Fibroblast of skin of left biceps (primary cell): ENCODE measurements around the gene PARK7.
"Not testable (repeated sequence)": the region's sequence is repeated elsewhere in the genome, so short reads cannot be mapped to it uniquely, and the experiment has no call there.

Source experiments
- DNase-seq, 2 experiments: peaks; one replicate each; pipeline ENCODE4 v3.0.0-alpha.2; 2013; ENCODE audit warnings: low read depth in 2 of 2

Gene PARK7

DNA sequence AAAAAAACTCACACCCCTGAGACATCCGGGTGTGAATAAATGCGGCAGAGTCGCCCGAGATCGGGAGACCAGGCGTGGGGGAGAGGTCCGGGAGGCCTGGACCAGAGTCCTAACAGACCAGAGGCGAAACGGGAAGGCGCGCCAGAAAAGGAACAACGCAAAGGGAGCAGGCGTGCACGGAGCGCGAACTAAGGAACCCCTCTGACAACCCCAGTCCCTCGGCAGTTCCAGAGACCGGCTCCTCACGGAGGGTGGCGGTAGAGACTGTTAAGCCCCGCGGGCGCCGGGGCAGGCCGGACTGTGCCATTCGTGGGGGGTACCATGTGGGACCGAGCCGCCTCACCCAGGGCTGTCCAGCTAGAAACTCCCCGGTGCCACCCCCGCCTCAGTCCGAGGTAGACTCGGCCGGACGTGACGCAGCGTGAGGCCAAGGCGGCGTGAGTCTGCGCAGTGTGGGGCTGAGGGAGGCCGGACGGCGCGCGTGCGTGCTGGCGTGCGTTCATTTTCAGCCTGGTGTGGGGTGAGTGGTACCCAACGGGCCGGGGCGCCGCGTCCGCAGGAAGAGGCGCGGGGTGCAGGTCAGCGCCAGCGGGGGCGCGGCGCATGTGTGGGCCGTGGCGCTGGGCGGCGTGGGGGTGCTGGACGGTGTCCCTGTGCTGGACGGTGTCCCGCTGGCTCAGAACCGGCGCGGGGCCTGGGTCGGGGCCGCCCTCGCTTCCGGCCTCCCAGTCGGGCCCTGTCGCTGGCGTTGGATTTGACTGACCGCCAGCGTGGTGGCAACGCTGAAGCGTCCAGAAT, at the start of gene PARK7:
Gene PARK7, plus strand, starts transcription at position 496 of the 798 bp plus-strand sequence. CDS start 1,075 bp downstream, outside the sequence.
- DNase-seq, result peak; percentile 99

DNA sequence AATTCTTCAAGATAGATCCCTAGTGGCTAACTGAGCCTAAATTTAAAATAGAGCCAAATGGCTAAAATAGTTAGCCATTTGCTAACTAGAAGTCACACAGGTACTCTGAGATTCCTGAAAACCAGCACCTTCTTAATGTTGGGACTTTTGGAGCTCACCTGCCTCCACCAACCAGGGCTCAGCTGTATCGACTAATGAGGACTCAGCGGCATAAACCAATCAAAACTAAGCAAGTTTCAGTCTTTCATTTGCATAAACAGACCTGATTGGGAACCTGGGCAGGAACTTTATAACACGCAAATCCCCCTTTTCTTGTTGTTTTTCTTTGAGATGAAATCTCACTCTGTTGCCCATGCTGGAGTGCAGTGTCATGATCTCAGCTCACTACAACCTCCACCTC, 49.4 kb upstream of the PARK7 start:
- DNase-seq, result no peak

DNA sequence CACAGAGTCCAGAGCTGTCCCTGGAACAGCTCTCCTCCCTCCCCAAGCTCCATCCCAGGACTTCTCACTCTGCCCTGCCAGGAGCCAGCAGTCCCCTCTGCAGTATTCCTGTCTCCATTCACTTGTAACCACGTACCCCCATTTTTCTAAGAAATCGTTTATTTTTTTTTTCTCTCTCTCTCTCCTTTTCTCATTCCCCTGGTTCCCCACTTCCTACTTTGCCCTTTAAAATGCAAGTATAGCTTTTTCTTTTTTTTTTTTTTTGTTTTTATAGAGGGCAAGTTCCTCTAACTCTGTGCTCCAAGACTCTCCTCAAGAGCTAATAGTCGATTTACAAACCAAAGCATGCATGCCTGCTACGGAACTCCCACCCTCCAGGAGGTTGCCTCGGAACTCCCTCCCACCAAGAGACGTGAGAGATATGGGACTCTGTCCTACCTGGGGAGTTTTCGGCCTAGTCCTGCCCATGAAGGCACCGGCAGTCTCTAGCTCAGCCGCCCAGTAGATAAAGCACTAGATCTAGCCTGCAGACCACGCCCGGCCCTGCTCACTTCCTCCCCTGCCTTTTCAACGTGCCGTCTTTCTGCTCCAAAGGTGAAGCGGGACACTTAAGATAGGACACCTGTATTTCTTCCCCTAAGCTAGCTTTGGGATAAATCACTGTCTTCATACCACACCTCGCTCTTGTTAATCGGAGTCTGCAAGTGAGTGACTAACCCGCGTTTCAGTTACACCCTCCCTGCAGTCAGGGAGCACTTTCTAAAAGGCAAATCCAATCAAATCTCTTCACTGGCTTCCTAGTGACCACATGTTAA, 48.6 kb upstream of the PARK7 start:
- DNase-seq, result no peak

DNA sequence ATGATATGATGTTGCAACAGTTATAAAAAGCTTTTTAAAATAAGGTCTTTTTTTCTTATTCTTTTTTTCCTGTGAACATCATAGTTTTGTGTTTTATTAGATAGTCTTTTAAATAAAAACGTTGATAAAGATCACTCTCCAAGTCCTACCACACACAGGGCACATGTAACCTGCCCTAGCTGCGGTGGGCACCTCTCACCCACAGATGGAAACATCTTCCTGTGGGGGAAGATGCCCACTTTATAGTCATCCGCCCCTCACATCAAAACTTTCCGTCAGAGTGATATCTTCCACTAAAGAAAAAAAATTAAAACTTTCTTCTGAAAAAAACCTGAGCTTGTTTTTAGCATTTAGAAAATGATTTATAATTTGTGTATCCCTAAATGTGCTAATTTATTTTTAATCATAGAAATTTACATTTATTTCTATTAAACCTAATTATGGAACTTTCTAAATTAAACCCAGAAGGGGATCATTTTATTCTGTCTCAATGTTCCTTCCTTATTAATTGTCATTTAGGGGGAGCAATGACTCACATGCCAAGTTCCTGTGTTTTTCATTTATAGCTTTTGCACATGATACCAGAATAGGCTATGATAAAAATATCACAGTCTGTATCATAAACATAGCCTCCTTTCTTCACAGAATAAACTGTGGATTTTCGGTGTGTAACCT, 45.5 kb upstream of the PARK7 start:
- DNase-seq, result no peak

DNA sequence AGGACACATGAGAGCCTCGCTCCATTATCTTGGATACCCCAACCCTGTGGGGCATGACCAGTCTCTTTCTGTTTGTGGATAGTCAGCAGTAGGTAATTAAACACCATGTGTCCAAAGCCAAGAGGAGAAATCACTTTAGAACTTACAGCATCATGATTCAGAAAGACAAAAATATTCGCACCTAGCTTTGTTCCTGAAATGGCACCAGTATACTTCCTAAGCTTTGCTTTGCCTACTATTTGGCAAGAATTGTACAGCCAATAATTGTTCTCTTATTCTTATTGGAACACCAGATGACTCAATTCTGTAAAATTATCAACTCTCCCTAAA, 45.0 kb upstream of the PARK7 start:
- DNase-seq, result no peak

DNA sequence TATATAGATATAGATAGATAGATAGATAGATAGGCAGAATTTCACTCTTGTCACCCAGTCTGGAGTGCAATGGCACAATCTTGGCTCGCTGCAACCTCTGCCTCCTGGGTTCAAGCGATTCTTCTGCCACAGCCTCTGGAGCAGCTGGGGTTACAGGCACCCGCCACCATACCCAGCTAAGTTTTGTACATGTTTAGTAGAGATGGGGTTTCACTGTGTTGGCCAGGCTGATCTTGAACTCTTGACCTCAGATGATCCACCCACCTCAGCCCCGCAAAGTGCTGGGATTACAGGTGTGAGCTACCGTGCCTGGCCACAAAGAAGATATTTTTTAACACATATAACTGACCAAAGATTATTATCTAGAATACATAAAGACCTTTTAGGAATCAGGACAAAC, 43.5 kb upstream of the PARK7 start:
- DNase-seq, result not testable (repeated sequence)

DNA sequence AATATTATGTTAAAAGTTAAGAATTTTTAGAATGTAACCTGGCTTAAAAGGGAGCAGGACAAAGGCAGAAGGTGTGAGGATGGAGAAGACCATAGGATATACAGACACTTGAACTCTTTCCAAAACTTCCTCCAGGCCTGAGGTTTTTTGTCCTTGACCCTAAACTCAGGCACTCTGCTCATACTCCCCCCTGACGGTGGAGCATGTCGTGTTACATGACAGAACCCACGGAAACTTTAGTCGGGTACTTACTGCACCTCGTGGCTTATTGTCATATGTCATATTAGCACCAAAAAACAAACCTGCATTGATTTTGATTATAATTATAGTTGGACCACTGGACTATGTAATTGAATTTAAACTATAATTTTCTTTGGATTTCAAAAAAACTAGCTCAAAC, 41.6 kb upstream of the PARK7 start:
- DNase-seq, result no peak

DNA sequence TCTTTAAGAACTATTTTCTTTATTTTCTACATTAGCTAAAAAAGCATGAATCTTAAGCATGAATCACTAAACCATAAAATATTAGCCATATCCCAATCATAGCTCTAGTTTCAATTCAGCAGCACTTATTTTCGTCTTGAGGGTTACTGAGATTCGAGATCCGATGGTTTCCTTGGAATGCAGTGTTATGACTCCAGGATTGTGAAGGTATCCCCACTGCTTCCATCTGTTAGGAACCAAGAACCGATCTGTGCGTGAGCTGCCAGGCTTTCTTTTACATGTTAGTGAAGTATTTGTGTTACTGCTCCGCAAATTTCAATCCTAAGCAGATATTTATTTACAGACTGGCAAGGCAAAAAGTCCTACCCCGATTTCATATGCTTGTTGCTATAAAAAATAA, 39.7 kb upstream of the PARK7 start:
- DNase-seq, result no peak

DNA sequence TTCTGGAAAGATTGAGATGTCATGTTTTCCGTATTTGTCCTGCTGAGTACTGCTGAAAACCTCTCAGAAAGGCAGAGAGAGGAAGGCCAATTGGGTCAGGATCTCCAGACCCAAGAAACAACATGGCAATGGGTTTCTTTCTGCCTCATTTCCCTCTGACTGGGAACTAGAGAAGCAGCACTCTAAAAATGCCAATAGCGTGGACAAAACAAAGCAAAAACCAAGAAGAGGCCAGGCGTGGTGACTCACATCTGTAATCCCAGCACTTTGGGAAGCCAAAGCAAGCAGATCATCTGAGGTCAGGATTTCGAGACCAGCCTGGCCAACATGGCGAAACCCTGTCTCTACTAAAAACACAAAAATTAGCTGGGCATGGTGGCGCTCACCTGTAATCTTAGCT, 39.2 kb upstream of the PARK7 start:
- no peak for DNase-seq

DNA sequence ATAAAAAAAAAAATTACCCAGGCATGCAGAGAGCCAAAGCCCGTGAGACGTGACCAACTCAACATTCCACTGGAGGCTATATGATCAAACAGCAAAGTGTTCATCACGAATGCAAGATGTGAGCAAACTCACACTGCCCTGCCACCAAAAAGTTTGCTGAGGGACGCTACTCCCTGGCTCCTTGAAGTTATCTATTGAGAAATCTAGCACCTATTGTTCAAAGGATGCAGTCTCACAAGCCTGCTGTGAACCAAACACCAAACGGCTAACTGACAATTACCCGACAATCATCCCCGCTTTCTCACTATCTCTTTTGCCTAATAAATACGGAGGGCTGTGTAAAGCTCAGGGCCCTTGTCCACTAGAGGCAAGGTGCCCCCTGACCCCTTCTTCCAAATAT, 34.5 kb upstream of the PARK7 start:
- DNase-seq, result not testable (repeated sequence)

DNA sequence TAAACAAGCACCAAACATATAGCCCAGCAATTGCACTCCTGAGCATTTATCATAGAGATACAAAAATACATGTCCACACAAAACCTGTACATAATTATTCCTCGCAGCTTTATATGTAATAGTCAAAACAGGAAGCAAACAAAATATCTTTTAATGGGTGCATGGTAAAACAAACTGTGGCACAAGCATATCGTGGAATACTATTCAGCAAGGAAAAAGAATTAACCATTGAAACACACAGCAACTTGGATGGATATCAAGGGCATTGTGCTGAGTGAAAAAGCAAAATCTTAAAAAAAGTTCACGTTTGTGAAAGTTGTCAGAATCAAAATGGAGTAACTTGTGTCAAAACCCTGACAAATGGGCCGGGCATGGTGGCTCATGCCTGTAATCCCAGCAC, 33.3 kb upstream of the PARK7 start:
- DNase-seq, result no peak

DNA sequence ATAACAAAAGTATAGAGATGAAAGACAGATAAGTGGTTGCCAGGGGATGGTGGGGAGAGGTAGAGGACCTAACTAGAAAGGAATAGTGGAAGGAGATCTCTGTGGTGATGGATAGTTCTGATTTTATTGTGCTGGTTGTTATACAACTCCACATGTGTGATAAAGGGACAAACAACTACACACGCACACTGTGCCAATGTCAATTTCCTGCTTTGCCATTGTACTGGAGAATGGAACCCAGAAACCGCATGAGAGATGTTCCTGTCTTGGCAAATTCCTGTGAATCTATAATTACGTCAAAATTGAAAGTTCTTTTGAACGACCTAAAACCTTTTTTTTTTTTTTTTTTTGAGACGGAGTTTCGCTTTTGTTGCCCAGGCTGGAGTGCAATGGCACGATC, 31.9 kb upstream of the PARK7 start:
- no peak for DNase-seq

DNA sequence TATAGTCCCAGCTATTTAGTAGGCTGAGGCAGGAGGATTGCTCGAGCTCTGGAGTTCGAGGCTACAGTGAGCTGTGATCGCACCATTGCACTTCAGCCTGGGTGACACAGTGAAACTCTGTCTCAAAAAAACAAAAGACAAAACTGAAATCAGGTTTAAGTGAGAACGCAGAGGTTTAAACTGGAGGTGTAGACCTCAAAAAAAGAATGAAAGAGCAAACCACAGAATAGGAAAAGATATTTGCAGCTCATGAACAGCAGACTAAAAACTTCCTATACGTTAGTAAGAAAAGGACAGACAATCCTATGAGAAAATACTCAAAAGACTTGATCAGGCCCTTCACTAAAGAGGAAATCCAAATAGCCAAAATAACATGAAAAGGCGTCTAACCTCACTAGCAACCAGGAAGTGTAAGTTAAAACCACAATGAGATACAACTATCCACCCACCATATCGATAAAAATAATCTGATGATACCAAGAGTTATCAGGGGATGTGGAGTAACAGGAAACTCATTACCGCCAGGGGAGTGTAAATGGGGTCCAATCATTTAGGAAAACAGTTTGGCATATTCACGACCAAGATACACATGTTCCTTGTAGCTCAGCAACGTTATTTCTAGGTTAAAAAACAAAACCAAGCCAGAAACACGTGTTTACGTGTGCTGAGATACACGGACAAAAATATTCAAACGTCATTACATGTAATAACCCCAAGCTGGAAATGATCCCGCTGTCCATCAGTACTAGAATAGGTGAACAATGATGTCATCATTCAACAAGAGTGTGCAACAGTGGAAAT, 30.7 kb upstream of the PARK7 start:
- DNase-seq, result no peak

DNA sequence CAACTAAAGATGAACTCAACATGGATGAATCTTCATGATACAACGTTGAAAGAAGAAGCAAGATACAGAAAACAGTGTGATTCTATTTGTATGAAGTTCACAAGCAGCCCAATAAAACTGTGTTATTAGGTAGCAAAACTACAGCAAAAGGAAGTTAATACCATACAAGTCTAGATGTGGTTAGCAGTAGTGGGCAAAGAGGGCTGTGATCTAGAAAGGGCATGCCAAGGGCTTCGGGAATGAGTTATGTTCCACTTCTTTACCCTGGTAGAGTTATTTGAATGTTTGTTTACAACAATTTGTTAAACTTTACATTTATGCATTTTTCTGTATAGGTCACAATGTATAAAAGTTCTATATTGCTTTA, 30.1 kb upstream of the PARK7 start:
- DNase-seq, result no peak

DNA sequence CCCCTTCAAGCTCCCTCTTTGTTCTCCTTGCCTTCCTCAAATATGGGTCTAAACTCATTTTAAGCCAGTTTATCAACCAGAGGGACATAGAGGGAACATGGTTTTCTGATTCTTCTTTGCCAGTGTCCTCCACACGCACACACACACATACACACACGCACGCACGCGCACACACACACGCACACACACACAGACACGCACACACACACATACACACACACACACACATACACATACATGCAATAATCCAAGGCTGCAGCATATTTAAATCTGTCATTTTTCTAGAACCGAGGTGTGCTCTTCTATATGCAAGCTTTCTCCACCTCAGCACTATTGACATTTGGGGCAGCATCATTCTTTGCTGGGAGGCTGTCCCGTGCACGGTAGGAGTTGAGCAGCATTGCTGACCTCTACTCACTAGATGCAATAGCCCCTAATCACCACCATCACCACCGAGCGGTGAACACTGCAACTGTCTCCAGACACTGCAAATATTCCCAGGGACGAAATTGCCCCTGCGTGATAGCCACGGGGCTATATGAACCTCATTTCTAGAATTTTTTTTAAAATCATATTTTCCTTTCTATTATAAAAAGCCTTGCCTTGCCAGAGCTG, 28.9 kb upstream of the PARK7 start:
- no peak for DNase-seq

DNA sequence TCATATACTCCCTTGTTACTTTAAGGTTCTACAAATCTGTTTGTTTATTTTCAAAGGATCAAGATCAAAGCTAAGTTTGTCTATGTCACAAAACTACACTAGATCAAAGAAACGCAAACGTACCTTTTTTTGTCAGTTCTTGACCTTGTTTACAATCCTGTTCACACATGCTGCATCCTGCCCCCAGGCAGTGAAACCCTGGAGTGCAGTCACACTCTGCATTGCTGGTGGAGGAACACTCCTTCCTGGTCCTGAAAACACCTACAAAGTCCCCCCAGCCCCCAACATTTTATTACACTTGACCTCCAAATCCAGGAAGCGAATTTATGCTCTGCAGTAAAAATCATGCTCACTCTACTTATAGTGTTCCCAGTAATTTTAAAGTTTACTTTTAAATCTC, 23.4 kb upstream of the PARK7 start:
- no peak for DNase-seq

DNA sequence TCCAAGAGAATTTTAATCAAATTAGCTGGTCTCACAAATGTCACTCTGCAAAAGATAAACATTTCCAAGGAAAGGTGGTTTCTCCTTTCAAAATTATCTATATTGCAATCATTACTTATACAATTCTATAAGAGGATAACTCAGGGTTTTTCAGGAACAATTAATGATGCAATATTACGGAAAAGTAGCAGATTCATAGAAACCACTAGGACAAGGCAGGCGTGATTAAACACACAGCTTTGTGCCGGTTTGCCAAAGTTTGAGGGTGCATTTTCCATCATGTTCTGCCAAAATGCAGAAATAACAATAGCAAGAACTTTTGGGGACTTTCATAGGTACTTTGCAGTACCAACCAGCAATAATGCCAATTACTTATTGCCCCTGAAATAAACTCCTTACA, 21.5 kb upstream of the PARK7 start:
- no peak for DNase-seq

DNA sequence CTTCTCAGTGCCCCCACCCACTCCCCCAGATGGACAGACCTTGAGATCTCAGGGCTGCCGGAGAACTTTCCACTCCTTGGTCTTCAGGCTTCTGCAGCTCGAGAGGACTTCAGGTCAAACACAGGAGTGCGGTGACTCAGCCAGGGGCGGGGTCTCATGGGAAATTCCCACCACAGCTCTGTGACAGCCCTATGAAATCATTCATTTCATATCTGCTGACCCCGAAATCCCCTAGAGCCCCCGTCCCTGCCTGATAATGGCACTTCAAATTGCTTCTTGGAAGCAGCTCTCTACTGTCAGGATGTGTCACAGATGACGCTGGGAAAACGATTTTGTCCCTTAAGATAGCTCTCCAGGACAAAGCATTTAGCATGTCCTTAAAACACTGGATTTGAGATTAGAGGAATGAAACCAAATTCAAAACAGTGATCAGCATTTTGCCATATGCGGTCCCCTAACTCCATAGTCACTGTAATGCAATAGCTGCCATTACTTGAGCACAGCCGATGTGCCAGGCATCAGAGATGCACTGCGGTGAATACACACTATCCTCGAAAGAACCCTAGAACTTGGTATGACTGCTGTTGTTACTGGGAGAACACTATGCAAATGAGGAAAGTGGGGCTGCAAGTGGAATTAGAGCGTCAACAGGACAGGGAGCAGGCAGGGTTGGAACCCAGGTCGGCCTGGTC, 20.6 kb upstream of the PARK7 start, which contains the start of gene TNFRSF9:
Gene TNFRSF9, minus strand, starts transcription at position 95 of the 692 bp plus-strand sequence. CDS start 845 bp downstream, outside the sequence.
- no peak for DNase-seq

DNA sequence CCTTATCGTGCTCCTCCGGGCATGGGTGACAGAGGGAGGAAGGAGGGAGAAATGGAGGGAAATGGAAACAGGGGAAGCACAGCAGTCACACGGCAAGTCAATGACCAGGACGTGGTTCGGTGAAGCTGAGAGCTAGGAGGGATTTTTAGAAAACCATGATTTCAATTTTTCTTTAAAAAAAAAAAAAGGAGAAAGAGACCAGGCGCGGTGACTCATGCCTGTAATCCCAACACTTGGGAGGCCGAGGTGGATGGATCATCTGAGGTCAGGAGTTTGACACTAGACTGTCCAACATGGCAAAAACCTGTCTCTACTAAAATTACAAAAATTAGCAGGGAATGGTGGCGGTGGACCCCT, 20.1 kb upstream of the PARK7 start:
- no peak for DNase-seq

DNA sequence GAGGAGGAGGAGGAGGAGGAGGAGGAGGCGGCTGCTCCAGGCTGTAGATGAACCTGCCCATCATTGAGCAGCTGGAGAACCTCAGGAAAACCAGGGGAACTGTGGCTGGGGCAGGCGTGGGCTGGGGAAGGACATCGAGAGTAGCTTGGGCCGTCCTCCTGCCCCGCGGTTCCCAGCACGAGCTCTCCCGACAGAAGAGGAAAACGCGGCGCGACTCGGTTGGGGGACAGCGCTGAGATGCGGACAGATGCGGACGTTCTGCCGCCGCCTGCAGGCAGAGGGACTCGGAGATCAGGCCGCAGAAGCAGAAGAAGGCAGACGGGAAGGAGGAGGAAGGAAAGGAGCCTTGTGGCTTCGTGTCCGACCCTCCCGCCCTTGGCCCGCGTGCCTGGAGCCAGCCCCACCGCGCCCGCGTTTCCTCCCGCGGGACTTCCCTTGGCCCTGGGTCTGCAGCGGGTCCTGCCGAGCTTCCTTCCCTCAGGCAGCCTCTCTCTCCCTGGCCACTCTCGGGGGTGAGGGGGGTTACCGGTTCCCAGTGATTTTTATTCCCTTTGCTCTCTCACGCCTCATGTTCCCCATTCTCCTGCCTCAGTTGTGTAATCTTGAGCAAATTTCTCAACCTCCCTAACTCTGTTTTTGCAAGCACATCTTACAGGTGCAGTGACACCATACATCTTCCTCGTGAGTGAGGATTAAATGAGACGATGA, 19.1 kb upstream of the PARK7 start:
- DNase-seq, result no peak
